K562 (cell line): ENCODE measurements around the gene CHTF8. TPM values are rescaled to one million over a fixed set of nuclear protein-coding genes. Genes with fewer than 3 reads are reported as not detected.

ENCODE experiments used
- ATAC-seq: fragments of 200-7000 bp; cut with Tn5 transposase; 3 replicates; pipeline ENCODE4 v1.9.1; 2020; ENCODE audit warnings: moderate library complexity
- BruUV-seq: library from RNA; stranded (reverse); fragments of 400-500 nt; replicated peaks from 2 replicates; lab custom pipeline; 2021; lab: Mats Ljungman, UMichigan
- CTCF ChIA-PET: fragments of 300-600 bp; formaldehyde crosslinking; extraction: SDS; loops from one replicate; lab custom pipeline; 2021; ENCODE audit warnings: low intra/inter-chr PET ratio; lab: Yijun Ruan, JAX
- POLR2A ChIA-PET: fragments of 300-600, 350-650 bp; sonication (Branson Sonifier 250); formaldehyde crosslinking; extraction: SDS; loops from one replicate; lab custom pipeline; 2021; ENCODE audit warnings: antibody characterized with exemption, inconsistent platforms; lab: Yijun Ruan, JAX
- DNase-seq, 4 experiments: peaks; one replicate each; pipeline versions ENCODE4 v3.0.0 to v3.0.0-alpha.2; 2011 to 2018; ENCODE audit warnings: low spot score in 3 of 4, mixed read lengths in 3 of 4; ENCODE audit errors: extremely low read depth in 1 of 4
- FAIRE-seq: peaks from 2 replicates; lab custom pipeline; 2011; peaks lifted over from hg19 to GRCh38; lab: Jason Lieb, UNC
- H2AFZ ChIP-seq: 2 replicates; pipeline ENCODE4 v1.6.0; 2011; ENCODE audit warnings: low read depth, low read length, control low read depth, inconsistent platforms
- H3K27ac ChIP-seq: fragments of 200-600 bp; 3 replicates; pipeline ENCODE4 v1.8.0; 2011; ENCODE audit warnings: low read depth, mild to moderate bottlenecking, control low read depth, inconsistent platforms, low read length, moderate library complexity, mixed read lengths; ENCODE audit errors: extremely low read depth
- H3K27me3 ChIP-seq, 2 experiments: fragments of 300-600 bp in 1 of 2; 2 replicates in 1 of 2; 3 replicates in 1 of 2; pipeline versions ENCODE4 v1.6.0 to v1.8.0; 2011; ENCODE audit warnings: inconsistent platforms in 2 of 2, low read length in 2 of 2, mild to moderate bottlenecking in 1 of 2, mixed read lengths in 1 of 2, moderate library complexity in 1 of 2; ENCODE audit not compliant: control insufficient read depth in 2 of 2, insufficient read depth in 2 of 2
- H3K36me3 ChIP-seq: fragments of 300-600 bp; 3 replicates; pipeline ENCODE4 v1.8.0; 2011; ENCODE audit warnings: mild to moderate bottlenecking, low read length, inconsistent platforms; ENCODE audit not compliant: control insufficient read depth, insufficient read depth
- H3K4me1 ChIP-seq, 2 experiments: fragments of 200-600 bp in 1 of 2; replicated peaks in 1 of 2; 2 replicates in 1 of 2; 3 replicates in 1 of 2; pipeline versions ENCODE4 v1.5.1 to v1.8.0; 2011; ENCODE audit warnings: inconsistent platforms in 2 of 2, low read length in 2 of 2, mild to moderate bottlenecking in 1 of 2, mixed read lengths in 1 of 2, moderate library complexity in 1 of 2; ENCODE audit not compliant: control insufficient read depth in 2 of 2, insufficient read depth in 2 of 2
- H3K4me2 ChIP-seq: 2 replicates; pipeline ENCODE4 v1.6.1; 2011; ENCODE audit warnings: low read length, control low read depth, inconsistent platforms, mixed read lengths; ENCODE audit not compliant: insufficient read depth
- H3K4me3 ChIP-seq: fragments of 200-600 bp; sonication (generic), shearing (Covaris generic); 2 replicates; pipeline ENCODE4 v1.5.1; 2016; ENCODE audit warnings: control low read depth, inconsistent platforms
- H3K79me2 ChIP-seq: fragments of 200-600 bp; 3 replicates; pipeline ENCODE4 v1.8.0; 2011; ENCODE audit warnings: low read length, inconsistent platforms; ENCODE audit not compliant: control insufficient read depth, insufficient read depth
- H3K9ac ChIP-seq, 2 experiments: 2 replicates each; pipeline versions ENCODE4 v1.6.0 to v1.6.1; 2011; ENCODE audit warnings: low read depth in 2 of 2, low read length in 2 of 2, control low read depth in 1 of 2, inconsistent platforms in 1 of 2, mild to moderate bottlenecking in 1 of 2, mixed read lengths in 1 of 2; ENCODE audit not compliant: insufficient read depth in 1 of 2
- H3K9me1 ChIP-seq: one replicate; pipeline ENCODE4 v1.6.0; 2011; ENCODE audit warnings: inconsistent platforms, mild to moderate bottlenecking, low read length, moderate library complexity; ENCODE audit not compliant: control insufficient read depth, insufficient read depth
- H3K9me3 ChIP-seq: replicated peaks from 2 replicates; pipeline ENCODE4 v1.5.1; 2011; ENCODE audit warnings: low read depth, low read length, inconsistent platforms; ENCODE audit not compliant: control insufficient read depth, insufficient read depth
- H4K20me1 ChIP-seq: replicated peaks from 2 replicates; pipeline ENCODE4 v1.6.1; 2011; ENCODE audit warnings: low read length, inconsistent platforms, mixed read lengths; ENCODE audit not compliant: control insufficient read depth, insufficient read depth
- CBFA2T3 ChIP-seq: fragments of 450-650 bp; IDR thresholded peaks from 2 replicates; pipeline ENCODE4 v1.6.1; 2017
- CREB1 ChIP-seq, 2 experiments: sonication (generic) in 1 of 2; formaldehyde crosslinking in 1 of 2; IDR thresholded peaks; 2 replicates each; pipeline versions ENCODE4 v1.6.1 to v1.8.0; 2012 to 2022; ENCODE audit warnings: inconsistent platforms in 1 of 2, mild to moderate bottlenecking in 1 of 2, missing genetic modification reagents in 1 of 2, moderate library complexity in 1 of 2
- DNMT1 ChIP-seq: fragments of 450-650 bp; IDR thresholded peaks from 2 replicates; pipeline ENCODE4 v1.6.1; 2016; ENCODE audit warnings: antibody characterized with exemption, mild to moderate bottlenecking
- MCM2 ChIP-seq: fragments of 450-650 bp; IDR thresholded peaks from 2 replicates; pipeline ENCODE4 v1.6.1; 2017; ENCODE audit warnings: low read depth, mild to moderate bottlenecking
- NCOA4 ChIP-seq: fragments of 450-650 bp; IDR thresholded peaks from 2 replicates; pipeline ENCODE4 v1.6.1; 2018; ENCODE audit warnings: mild to moderate bottlenecking; ENCODE audit not compliant: partially characterized antibody
- PCBP2 ChIP-seq: fragments of 200-400 bp; formaldehyde crosslinking; IDR thresholded peaks from 2 replicates; pipeline ENCODE4 v1.6.1; 2018; ENCODE audit warnings: low read length, low read depth, mild to moderate bottlenecking, moderate library complexity; ENCODE audit not compliant: poor library complexity, severe bottlenecking
- PML ChIP-seq: IDR thresholded peaks from 2 replicates; pipeline ENCODE4 v1.6.1; 2012; ENCODE audit warnings: low read length, inconsistent platforms
- U2AF1 ChIP-seq: fragments of 200-400 bp; formaldehyde crosslinking; optimal IDR thresholded peaks from 2 replicates; pipeline ENCODE3; 2017; ENCODE audit warnings: mild to moderate bottlenecking, low read depth, low read length, moderate library complexity
- ZMIZ1 ChIP-seq, 2 experiments: fragments of 150-350 bp in 1 of 2; IDR thresholded peaks; 2 replicates each; pipeline ENCODE4 v1.6.1; 2012 to 2016; ENCODE audit warnings: low read depth in 2 of 2, low read length in 2 of 2, mild to moderate bottlenecking in 1 of 2, moderate library complexity in 1 of 2
- WGBS: fragments of 100-300 bp; shearing (Covaris generic); methylation state at CpG from one replicate; pipeline ENCODE4 v1.1.6; 2016; ENCODE audit warnings: low coverage, mixed read lengths; ENCODE audit not compliant: insufficient coverage; ENCODE audit errors: missing lambda C conversion rate; 5-methylcytosine and 5-hydroxymethylcytosine counted together
- in situ Hi-C: fragments of 300-500 bp; cut with MboI; formaldehyde crosslinking; loops from 4 replicates; pipeline ENCODE4 v1.15.0; 2018; ENCODE audit warnings: inconsistent platforms, mixed read lengths
- intact Hi-C: fragments of 100-400 bp; cut with micrococcal nuclease; formaldehyde crosslinking; loops from 2 replicates; pipeline ENCODE4 v1.14.2; 2022
- polyA plus RNA-seq, 8 experiments: library from polyadenylated mRNA; depleted of rRNA in 4 of 8; stranded (reverse) in 5 of 8; unstranded in 3 of 8; fragments of >200 nt; fragmentation: Nextera tagmentation in 2 of 8; fragmentation: Illumina TruSeq in 1 of 8; extraction: Ambion mirVana in 2 of 8; extraction: Trizol in 1 of 8; gene quantifications; 2 replicates each; pipeline versions ENCODE4 v1.2.1 to v1.2.3, GENCODE V29; 2011 to 2014; ENCODE audit warnings: inconsistent platforms in 1 of 8, missing spikeins in 1 of 8
- total RNA-seq, 7 experiments: library from RNA; depleted of rRNA in 6 of 7; stranded (reverse); fragments of >200 nt in 6 of 7; fragmentation: Illumina TruSeq in 2 of 7; extraction: Trizol in 2 of 7; gene quantifications; 2 replicates each; pipeline versions ENCODE4 v1.2.1 to v1.2.3, GENCODE V29; 2011 to 2021; ENCODE audit warnings: low replicate concordance in 1 of 7
- TF ChIP-seq, protein P1 (sequence below): sonication (generic); formaldehyde crosslinking; IDR thresholded peaks from 2 replicates; pipeline ENCODE4 v1.9.0; 2022; ENCODE audit warnings: mild to moderate bottlenecking, missing genetic modification reagents

CHTF8 gene
- total and polyA plus RNA-seq, 9 of the 15 experiments (the other 6 are each of a cell fraction or from before 2014, with no cell fraction given), result 20.2 to 199 (median 108) TPM

DNA sequence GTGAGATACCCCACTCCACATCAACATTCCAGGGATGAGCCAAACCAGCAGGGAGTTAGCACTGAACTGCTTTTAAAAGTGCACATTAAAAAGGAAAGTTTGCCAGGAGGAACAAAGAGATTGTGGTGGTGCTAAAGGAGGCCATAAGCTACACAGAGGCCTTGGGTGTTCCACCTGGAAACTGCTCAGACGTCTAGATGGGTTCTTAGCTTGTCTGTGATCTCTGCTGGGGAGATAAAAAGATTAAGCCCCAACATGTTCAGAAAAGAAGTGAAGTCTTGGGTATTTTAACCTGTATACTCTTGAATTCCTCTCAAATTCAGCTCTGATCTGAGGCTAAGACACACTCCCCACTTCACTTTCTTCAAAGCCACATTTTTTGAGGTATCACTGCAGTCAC, 16.6 kb downstream of the CHTF8 start (continued):
- TF ChIP-seq PCBP2 (no peak), DNMT1 (no peak), CREB1 (IDR thresholded peaks at IDR 0.05) (no peak), CREB1 (CRISPR knock-in tag; IDR thresholded peaks at IDR 0.05) (no peak)

DNA sequence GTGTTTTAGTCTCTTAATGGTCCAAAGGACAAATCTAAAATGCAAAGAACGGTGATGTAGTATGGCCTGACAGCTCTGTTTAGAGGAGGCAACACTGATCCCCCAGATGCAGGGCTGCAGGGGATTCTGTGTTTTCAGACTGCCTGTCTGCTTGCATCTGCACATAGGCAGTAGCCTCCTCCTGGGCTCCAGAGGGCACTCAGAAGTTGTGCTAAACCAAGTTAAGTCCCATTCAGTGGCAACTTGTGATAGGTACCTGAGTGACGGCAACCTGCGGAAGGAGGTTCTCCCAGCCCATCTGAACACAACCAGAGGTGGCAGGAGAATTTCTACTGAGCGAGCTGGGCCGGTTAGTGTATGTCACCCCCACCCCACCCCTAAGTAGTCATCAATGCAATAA, 17.0 kb downstream of the CHTF8 start:
- no peak overlapping the region for H3K9ac ChIP-seq
- H3K4me3 ChIP-seq, result no peak overlapping the region
- H3K9me3 ChIP-seq, result no peaks in the 10 kb centered on the region
- H3K27me3 ChIP-seq, result no peaks in the 10 kb centered on the region
- FAIRE-seq, result no peak
- ATAC-seq, result no peak
- H3K4me1 ChIP-seq, result peaks cover 7 to 16% of the 10 kb centered on the region in 2 experiments; a peak in 4 of 5 replicates
- CTCF ChIA-PET, result no interaction called here
- WGBS, result 81% methylated on average over 5 of the region's 5 CpGs
- no peaks in the 10 kb centered on the region for H3K79me2 ChIP-seq
- H3K27ac ChIP-seq, result no peak overlapping the region
- no peak overlapping the region for H3K4me2 ChIP-seq
- no TSS peak for BruUV-seq
- no peak overlapping the region for H2AFZ ChIP-seq
- peaks cover 10% of the 10 kb centered on the region for H3K9me1 ChIP-seq
- in situ Hi-C loops (loop anchor here (10.0 kb wide), 2 partner anchors 411 to 591 kb away; no protein-coding TSS in a partner anchor), intact Hi-C loops (loop anchor here (10.0 kb wide), 1 partner anchor 591 kb away; no protein-coding TSS in a partner anchor)
- H4K20me1 ChIP-seq, result peaks cover 10% of the 10 kb centered on the region; the same call in 1 of the 2 replicates
- H3K36me3 ChIP-seq, result peaks cover 48% of the 10 kb centered on the region
- POLR2A ChIA-PET, result interaction anchor here (0.7 to 1.3 kb wide), 4 partner anchors 8 to 466 kb away, joined by 3 to 4 read pairs (median 4); no protein-coding TSS in a partner anchor
- no peak for DNase-seq
- no peak for TF ChIP-seq CBFA2T3
- TF ChIP-seq PCBP2, result no peak
- TF ChIP-seq ZMIZ1 (IDR thresholded peaks at IDR 0.05; ENCODE audit: low read depth in 2 of 2, low read length in 2 of 2), result no peak
- no peak for TF ChIP-seq U2AF1
- no peak for TF ChIP-seq MCM2
- TF ChIP-seq, protein P1, sequence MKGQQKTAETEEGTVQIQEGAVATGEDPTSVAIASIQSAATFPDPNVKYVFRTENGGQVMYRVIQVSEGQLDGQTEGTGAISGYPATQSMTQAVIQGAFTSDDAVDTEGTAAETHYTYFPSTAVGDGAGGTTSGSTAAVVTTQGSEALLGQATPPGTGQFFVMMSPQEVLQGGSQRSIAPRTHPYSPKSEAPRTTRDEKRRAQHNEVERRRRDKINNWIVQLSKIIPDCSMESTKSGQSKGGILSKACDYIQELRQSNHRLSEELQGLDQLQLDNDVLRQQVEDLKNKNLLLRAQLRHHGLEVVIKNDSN (CRISPR knock-in tag), result no peak
- TF ChIP-seq NCOA4, result no peak
- no peak for TF ChIP-seq PML
